ENCODE results near the gene XRRA1.
A peak's percentile ranks its signal among the peaks of the same experiment; 100 is the strongest.
"Not testable (repeated sequence)": the region's sequence is repeated elsewhere in the genome, so short reads cannot be mapped to it uniquely, and the experiment has no call there.

XRRA1 gene, protein sequence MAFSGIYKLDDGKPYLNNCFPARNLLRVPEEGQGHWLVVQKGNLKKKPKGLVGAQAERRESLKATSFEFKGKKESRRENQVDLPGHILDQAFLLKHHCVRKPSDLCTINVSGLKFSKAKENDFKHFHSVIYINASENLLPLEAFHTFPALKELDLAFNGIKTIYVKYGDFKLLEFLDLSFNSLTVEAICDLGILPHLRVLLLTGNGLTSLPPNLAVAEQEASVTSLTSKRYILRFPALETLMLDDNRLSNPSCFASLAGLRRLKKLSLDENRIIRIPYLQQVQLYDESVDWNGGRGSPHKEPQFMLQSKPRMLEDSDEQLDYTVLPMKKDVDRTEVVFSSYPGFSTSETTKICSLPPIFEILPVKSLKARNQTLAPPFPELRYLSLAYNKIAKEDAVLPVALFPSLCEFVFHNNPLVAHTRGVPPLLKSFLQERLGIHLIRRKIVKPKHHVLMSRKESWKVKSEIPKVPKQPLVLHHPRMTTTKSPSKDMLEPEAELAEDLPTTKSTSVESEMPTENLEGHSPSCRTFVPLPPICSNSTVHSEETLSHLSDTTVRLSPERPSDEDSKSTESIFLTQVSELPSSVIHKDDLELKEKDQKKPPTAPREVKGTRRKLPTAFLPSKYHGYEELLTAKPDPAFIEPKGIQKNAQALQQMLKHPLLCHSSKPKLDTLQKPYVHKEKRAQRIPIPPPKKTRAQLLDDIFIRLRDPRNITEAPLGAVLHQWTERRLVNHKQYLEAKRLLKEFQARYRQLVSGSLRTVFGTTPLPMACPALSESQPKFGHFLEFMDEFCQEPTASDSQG

DNA sequence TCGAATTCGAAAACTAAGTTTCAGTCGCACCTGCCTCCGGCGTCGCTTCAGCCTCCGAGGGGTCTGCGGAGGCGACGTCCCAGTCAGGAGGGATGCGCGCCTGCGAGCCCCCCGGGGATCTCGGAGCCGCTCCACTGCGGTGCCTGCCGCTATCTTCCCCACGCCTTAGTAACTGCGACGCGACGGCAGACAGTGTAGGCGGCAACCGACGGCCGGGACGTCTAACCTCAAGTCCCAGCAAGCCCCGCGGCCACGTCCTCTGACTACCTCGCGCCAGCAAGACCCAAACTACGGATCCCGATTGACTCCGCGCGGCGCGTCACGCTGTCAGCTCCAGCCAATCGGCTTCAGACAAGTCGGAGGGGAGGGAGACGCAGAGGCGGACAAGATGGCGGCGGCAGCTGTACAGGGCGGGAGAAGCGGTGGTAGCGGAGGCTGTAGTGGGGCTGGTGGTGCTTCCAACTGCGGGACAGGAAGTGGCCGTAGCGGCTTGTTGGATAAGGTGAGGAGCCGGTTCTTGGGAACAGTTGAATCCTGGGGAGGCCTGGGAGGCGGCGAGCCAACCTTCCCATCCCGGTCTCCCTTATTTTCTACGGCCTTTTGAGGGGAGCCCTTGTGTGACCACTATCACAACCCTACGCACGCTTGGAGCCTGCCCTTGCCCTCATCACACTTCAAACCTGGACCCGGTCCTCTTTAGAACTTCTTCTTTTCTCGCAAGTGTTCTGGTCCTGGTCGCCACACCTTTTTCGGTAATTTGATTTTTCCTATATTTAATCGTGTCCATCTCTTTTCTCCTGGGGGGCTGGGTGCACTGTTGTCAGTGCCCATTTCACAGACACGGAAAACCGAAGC lies at the start of gene XRRA1, which contains the start of gene SPCS2:
Gene XRRA1 (minus strand): TSS at position 194 of the 855 bp plus-strand sequence. CDS start 8,213 bp downstream, outside the sequence.
Gene SPCS2 (plus strand): TSS at position 369 of the 855 bp plus-strand sequence. CDS start 20 bp downstream, at position 389.
- DNase-seq, result peak; percentile 81 to 97

DNA sequence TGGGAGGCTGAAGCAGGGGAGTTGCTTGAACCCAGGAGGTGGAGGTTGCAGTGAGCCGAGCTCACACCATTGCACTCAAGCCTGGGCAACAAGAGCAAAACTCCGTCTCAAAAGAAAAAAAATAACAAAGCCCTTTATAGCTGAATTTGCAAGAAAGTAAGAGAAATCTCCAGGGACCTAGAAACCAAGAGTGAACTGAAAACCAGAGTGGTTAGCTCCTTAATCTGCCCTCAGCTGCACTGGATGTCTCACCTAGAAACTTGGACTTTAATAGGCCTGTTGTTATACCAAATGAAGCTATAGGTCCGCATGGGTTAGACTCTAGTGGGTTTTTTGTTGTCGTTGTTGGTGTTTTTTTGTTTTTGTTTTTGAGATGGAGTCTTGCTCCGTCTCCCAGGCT lies 44.0 kb upstream of the XRRA1 start:
- no peak for DNase-seq

DNA sequence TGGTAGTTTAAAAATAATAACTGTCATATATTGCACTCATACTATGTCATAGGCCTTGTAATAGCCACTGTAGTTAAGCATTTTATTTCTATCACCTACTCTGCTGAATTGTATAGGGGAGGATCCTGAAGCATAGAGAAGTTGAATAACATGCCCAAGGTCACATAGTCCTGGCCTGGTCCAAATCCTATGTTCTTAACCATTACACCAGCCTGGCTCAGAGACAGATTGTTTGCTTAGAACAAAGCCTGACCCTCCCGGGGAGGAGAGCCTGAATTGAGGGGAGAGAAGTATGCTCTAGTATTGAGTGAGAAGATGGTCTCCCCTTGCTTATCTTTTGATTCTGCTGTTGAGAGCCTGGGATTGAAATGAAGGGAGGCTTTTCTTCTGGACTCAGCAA lies 42.0 kb upstream of the XRRA1 start:
- DNase-seq, result no peak

DNA sequence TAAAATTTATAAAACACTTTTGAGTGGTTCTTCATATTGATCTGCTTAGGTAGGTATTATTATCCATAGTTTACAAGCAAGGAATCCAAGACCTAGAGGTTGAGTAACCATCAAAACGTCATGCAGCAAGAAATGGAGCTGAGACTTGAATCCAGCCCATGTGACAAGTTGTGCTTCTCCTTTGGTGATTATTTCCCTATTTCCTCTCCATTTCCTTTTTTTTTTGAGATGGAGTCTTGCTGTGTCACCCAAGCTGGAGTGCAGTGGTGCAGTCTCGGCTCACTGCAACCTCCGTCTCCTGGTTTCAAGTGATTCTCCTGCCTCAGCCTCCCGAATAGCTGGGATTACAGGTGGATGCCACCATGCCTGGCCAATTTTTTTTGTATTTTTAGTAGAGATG lies 41.3 kb upstream of the XRRA1 start:
- not testable (repeated sequence) for DNase-seq

DNA sequence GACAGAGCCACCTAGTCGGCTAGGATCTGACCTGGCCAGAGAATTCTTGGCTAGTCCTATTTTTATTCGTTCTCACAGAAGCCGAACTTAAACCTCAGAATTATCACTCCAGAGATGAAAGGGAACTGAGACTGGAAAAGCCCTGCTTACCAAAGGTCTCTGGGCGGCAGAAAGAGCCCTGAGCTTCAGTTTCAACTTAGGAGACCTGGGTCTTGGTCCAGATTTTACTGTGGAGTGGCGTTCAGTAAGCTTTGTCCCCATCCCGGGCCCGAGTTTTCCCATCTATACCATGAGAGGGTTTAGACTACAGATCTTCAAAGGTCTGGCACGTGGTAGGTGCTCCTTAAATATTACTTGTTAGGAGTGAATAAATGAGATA lies 40.4 kb upstream of the XRRA1 start:
- DNase-seq, result no peak

DNA sequence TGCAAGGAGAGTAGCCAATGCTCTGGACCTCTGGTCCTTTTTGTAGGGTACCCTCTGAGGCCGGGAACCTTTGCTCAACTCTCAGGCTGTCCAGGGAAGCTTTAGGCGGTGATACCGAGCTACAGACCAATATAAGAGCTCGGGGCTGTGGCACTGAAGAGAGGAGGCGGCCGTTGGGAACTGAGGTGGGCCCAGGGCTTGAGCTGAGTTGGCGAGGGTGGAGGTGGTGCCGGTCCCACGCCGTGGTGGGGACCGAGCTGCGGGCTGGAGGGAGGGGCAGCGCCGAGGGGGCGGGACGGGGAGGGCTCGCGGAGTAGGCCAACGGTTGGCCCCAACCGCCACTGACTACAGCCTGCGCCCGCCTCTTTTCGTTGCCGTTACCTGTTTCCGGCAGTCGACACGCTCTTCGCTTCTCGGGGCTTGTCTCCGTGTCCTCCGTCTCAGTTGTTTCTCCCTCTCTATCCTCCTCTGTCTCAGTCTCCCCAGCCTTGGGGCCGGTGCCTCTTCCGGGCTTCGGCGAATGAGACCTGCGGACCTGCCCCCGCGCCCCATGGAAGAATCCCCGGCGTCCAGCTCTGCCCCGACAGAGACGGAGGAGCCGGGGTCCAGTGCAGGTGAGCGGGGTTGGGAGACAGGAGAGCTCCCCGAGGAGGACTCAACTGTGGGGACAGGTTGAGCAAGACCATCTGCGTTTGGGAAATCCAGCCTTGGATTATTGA lies 39.8 kb upstream of the XRRA1 start, which contains the start of gene NEU3:
Gene NEU3 (plus strand): TSS at position 393 of the 719 bp plus-strand sequence. CDS start 128 bp downstream, at position 521.
- DNase-seq, result peak; percentile 46 to 75

DNA sequence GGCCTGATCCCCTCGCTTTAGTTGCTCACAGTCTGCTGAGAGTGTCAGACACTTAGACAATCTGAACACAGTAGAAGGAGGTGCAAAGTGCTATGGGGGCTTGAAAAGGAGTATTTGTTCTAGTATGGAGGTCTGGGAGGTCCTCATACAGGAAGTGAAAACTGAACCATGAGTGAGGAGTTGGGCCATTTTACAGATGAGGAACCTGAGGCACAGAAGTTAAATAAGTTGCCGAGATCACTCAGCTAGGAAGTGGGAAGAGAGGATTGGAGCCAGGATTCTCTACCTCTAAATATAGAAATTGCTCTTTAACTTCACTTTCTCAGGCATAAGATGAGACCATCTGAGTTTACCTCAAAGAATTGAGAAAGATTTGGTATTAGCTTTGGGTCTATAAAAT lies 35.8 kb upstream of the XRRA1 start:
- DNase-seq, result no peak

DNA sequence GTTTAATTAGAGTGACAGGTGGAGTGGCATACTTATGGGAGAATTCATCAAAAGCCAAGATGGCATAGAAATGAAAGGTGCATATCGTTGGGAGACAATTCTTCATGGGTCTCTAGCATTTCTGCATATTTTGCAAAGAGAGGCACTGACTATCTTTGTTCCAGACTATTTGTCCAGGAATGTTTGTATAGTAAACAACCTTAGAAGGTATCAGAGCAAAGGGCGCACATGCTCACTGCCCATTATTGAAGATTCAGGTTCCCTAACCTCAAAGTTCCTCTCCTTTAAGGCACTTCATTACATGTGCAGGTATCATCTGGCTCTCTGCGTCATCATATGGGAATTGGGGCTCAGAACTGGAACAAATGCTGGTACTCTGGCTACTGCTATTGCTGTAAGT lies 35.2 kb upstream of the XRRA1 start:
- DNase-seq, result no peak

DNA sequence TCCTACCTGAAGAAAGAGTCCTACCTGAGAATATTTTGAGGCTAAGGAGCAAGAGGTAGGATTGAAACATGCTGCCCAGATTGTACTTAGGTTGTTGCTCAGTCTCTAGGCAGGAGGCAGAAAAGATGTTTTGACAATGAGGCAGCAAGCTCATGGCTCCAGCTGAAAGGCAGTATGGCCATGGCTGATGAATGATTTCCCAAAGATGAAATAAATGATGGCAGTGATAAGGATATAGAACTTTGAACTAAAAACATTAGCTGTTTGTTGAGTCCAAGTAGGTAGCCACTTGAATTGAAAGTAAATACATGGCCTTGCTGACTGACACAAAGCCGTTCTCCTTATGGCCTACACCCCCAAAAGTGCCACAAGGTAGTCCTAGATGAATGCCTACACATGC lies 33.0 kb upstream of the XRRA1 start:
- DNase-seq, result no peak

DNA sequence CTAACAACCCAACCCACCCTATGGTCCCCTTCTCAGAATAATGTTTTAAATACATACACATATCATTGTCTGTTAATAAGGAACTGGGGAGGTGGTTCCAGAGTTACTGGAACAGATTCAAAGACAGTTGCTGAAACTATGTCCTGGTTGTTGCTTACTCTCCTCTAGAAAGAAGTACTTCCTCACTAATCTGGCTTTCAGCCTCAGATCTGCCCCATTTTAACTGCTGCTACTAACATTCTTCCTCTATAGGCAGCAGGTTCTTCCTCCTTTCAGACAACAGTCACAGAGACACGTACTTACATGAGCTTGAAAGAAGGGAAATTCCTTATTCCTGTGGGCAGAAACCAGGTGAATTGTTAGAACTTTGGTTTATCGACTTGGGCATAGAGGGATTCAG lies 31.7 kb upstream of the XRRA1 start:
- no peak for DNase-seq

DNA sequence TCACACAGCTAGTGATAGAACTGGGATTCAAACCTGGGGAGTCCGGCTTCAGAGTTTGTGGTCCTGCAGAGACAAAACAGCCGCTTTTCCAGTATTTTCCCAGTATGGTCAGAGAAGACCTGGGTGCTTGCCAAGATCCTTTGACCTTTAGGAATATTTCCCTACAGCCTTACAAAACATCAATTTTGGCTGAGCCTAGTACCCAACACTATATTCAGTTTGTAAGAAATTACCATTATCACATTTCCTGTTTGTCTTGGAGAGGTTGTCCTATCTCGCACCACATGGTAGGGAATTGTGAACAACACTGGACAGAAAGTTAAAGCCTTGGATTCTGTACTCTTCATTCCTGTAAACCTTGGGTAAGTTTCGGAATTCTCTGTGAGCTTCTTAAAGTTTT lies 29.1 kb upstream of the XRRA1 start:
- no peak for DNase-seq

DNA sequence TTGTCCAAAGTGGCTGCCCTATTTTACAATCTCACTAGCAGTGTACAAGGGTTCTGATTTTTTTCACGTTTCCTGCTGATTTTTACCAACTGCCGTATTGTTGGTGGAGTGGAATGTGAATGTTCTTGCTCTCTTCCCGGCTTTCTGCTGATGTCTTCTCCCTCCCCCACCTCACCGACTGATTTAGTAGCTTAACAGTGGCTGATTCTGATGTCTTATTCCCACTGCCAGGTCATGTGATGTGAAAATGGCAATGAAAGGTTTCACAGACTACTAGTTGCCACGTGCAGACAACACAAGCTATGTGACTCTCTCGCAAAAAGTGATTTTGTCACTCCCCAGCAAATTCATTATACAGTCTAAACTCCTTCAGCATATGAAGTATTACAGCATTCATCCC lies 22.5 kb upstream of the XRRA1 start:
- DNase-seq, result no peak

DNA sequence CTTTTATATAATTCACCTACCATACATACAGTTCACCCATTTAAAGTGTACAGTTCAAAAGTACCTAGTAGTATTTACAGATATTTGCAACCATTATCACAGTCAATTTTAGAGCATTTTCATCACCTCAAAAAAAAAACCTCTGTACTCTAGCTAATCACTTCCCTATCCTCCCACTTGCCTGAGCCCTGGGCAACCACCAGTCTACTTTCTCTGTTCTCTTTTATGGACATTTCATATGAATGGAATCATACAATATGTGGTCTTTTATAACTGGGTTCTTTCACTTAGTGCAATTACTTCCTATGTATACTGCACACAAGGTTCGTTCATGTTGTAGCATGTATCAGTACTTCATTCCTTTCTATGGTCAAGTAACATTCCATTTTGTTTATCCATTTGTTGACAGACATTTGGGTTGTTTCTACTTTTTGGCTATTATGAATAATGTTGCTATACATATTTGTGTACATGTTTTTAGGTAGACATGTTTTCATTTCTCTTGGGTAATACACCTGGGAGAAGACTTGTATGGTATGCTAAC lies 22.0 kb upstream of the XRRA1 start:
- DNase-seq, result no peak

DNA sequence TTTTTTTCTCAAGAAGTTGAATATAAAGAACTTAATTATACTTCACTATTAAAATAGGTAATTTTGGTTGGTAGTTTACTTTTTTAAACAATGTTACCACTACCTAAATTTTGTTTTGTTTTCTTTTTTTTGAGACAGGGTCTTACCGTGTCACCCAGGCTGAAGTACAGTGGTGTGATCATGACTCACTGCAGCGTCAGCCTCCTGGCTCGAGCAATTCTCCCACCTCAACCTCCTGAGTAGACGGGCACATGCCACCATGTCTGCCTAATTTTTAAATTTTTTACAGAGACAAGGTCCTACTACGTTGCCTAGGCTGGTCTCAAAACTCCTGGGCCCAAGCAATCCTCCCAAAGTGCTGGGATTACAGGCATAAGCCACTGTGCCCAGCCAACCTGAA lies 17.8 kb upstream of the XRRA1 start:
- DNase-seq, result no peak

DNA sequence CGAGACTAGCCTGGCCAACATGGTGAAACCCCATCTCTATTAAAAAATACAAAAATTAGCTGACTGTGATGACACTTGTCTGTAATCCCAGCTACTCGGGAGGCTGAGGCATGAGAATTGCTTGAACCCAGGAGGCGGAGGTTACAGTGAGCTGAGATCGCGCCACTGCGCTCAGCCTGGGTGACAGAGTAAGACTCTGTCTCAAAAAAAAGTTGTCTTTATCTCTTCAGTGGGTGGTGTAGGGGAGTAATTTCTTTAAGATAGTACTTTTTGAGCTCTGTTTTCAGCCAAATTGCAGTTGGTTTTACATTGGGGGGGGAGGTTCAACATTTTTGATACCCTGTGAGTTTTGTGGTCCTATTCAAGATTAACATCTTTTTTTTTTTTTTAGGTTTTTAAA lies 11.2 kb upstream of the XRRA1 start:
- DNase-seq, result not testable (repeated sequence)

DNA sequence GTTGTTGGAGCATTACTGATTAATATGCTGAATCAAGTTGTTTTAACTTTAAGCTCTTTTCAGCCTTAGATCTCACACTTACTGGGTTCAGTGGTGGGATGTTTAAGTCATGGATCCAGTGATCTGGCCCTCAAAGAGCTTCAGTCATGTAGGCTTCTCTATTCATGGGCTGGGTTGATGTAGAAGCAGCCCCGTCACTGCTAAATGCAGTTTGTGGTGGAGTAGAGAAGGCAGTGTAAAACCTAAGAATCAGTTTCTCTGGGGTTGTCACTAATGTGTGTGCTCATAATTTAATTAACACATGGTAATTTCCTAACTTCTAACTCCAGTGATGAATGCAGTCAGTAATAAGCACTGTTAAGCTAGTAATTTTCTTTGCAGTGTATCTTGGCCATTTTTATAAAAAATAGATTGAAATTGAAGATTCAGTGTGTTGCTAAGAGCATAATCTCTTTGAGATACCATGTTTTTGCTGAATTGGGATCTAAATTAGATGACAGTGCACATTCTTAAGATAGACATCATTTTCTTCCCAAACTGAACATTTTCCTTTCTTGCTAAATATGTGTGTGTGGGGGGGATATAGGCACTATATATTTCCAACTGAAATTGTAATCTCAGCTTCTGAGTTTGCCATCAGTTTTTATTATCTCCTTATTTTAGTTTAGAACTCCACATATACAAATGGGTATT lies 9.2 kb upstream of the XRRA1 start:
- no peak for DNase-seq

DNA sequence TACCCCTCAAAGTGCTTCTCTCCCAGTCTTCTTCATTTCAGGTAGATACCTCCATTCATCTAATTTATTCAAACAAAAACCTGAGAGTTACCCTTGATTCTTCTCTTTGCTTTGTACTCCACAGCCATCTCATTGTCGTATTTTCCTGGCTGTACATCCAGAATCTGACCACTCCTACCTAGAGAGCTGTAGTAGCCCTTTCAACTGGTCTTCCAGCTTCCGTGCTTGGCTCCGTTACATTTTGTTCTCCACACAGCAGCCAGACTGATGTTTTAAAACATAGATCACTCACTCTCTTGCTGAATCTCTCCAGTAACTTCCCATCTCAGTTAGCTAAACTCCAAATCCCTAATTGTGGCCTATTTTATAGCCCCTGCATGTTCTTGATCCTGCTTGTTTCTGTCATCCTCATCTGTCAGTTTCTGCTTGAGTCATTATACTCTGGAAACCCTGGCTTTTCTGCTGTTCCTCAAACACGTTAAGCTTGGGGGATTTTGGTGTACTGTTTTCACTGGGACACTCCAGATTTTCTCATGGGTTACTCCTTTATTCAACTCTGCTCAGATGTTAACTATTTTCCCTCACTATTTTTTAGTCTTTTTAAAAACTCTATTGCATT lies 7.6 kb upstream of the XRRA1 start:
- no peak for DNase-seq

DNA sequence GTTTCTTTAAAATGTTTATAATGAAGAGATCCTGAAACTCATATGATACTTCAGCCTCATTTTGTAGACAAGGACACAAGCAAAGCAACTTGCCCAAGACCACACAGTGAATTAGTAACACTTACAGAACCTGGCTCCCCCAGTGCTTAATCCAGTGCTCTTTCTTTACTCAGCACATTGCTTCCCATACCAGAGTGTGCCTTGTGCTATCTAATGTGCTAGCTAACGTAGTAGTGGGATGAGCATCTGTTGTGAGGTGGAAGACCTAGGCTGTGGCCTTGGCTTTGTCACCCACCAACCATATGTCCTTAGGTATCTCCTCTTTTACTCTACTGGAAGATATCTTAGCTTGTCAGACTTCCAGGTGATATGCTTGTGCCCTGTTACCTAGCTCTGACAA lies 5.3 kb upstream of the XRRA1 start:
- DNase-seq, result no peak

DNA sequence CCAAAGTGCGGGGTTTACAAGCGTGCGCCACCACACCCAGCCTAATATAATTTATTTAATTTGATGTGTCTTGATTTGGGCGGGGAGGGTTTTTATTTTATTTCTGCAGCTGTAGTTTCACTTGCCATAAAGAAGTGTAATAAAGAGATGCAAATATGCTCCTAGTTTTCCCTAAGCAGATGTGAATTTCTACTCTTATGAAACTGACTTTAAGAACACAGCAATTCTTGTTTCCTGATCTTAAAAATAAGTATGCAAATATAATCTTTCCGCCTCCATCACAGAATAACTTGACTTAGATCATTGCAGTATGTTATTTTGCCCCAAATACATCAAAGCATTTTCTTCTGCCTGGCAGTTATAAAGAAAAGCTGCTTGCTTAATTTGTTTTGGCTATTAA lies 4.6 kb upstream of the XRRA1 start:
- no peak for DNase-seq

DNA sequence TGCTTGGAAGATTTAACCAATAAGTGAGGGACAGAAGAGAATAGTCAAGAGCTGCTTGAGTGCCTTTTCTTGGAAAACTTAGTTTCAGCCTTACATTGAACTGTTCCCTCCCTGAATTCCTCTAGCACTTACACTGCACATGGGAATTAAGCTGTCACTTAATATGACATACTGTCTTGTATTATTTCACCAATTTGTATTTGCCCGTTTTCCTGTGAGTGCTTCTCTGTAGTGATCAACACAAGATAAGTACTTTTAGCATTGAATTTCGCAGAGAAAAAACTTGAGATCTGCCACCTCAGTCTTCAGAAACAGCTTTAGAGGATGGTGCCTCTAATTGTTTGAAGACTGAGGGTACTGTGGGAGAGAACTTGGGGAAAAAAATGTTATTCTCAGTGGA lies 3.9 kb upstream of the XRRA1 start:
- DNase-seq, result no peak

DNA sequence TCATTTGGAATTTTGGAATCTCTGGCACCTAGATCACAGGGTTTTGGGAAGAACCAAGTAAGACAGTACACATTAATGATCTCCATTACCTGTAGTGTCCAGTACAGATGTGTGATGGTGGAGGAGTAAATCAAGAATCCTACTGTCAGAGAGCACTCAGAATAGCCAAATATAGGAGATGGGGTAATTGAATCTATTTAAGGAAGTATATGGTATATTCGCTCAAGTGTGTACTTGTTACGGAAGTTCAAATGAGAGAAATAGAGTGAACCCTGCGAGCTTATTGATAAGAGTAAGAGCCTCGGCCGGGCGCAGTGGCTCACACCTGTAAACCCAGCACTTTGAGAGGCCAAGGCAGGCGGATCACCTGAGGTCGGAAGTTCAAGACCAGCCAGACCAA lies 2.3 kb upstream of the XRRA1 start:
- DNase-seq, result no peak

Measured in bone marrow (tissue), 2 donors.